ENCODE data around the gene LIN54.

The LIN54 gene

DNA sequence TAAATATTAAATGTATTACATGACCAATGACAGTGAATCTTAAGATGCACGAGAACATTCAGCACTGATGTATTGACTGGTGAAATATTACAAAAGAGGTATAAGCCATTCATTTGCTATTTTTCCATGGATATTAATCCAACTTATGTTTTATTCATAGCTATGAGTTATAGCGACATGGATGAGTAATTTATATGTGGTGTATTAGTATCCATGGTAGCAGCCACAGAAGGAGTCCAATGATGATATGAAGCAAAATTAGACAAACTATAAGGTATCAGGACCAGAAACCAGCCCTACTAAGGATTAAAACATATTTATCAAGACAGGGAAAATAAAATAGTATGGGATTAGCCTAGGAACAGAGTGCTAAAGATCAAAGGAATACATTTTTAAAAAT lies 59.4 kb downstream of the LIN54 start:
- Histone ChIP-seq H3K4me3 (ENCODE audit: low read length, poor library complexity, severe bottlenecking) (no peak overlapping the region), H3K9me3 (ENCODE audit: insufficient read depth, low read depth, low read length) (no peaks in the 10 kb centered on the region), H3K9me2 (replicated peaks; ENCODE audit: low read depth, low read length) (no peaks in the 10 kb centered on the region), H3F3A (ENCODE audit: low read depth) (no peaks in the 10 kb centered on the region), H3K27me3 (ENCODE audit: insufficient read depth, low read length, poor library complexity, severe bottlenecking) (no peaks in the 10 kb centered on the region), H3K4me2 (ENCODE audit: low read depth, low read length, poor library complexity, severe bottlenecking) (no peak overlapping the region), H3K9ac (ENCODE audit: low read depth, low read length, poor library complexity, severe bottlenecking) (no peak overlapping the region), H4K20me1 (ENCODE audit: insufficient read depth, low read length, poor library complexity, severe bottlenecking) (peaks cover 4% of the 10 kb centered on the region), H3K4me1 (ENCODE audit: insufficient read depth, low read length, poor library complexity, severe bottlenecking) (no peaks in the 10 kb centered on the region), H3K79me2 (ENCODE audit: insufficient read depth, low read length) (peaks cover 13% of the 10 kb centered on the region; the same call in 1 of the 2 replicates), H2AFZ (ENCODE audit: low read length) (no peak overlapping the region), H3K36me3 (ENCODE audit: insufficient read depth, low read length) (peaks cover 25% of the 10 kb centered on the region)
- TF ChIP-seq EZH2phosphoT487 (IDR thresholded peaks at IDR 0.05; ENCODE audit: borderline replicate concordance), result no peak
- TF ChIP-seq, protein P1, sequence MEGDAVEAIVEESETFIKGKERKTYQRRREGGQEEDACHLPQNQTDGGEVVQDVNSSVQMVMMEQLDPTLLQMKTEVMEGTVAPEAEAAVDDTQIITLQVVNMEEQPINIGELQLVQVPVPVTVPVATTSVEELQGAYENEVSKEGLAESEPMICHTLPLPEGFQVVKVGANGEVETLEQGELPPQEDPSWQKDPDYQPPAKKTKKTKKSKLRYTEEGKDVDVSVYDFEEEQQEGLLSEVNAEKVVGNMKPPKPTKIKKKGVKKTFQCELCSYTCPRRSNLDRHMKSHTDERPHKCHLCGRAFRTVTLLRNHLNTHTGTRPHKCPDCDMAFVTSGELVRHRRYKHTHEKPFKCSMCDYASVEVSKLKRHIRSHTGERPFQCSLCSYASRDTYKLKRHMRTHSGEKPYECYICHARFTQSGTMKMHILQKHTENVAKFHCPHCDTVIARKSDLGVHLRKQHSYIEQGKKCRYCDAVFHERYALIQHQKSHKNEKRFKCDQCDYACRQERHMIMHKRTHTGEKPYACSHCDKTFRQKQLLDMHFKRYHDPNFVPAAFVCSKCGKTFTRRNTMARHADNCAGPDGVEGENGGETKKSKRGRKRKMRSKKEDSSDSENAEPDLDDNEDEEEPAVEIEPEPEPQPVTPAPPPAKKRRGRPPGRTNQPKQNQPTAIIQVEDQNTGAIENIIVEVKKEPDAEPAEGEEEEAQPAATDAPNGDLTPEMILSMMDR (conservative IDR thresholded peaks at IDR 0.05; ENCODE audit: low read length), result no peak

DNA sequence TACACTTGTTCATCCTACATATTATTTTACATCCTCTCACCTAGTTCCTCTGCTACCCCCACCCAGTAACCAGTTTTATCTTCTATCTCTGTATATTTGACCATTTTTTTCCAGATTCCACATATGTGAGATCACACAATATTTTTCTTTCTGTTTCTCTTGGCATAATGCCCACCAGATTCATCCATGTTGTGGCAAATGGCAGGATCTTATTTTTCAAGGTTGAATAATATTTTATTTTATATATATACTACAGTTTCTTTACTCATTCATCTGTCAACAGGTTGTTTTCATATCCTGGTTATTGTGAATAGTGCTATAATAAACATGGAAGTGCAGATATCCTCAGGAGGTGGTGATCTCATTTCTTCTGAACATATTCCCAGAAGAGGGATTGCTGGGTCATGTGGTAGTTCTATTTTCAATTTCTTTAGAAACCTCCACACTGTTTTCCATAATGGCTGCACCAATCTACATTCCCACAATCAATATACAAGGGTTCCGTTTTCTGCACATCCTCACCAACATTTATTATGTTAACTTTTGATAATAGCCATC lies 61.9 kb downstream of the LIN54 start:
- H3K9me2 ChIP-seq (replicated peaks; ENCODE audit: low read depth, low read length), result no peaks in the 10 kb centered on the region
- no peaks in the 10 kb centered on the region for H3K9me3 ChIP-seq (ENCODE audit: insufficient read depth, low read depth, low read length)
- no peak overlapping the region for H3K9ac ChIP-seq (ENCODE audit: low read depth, low read length, poor library complexity, severe bottlenecking)
- no peaks in the 10 kb centered on the region for H3K4me1 ChIP-seq (ENCODE audit: insufficient read depth, low read length, poor library complexity, severe bottlenecking)
- TF ChIP-seq EZH2phosphoT487 (IDR thresholded peaks at IDR 0.05; ENCODE audit: borderline replicate concordance), result no peak
- peaks cover 40% of the 10 kb centered on the region for H3K36me3 ChIP-seq (ENCODE audit: insufficient read depth, low read length)
- H4K20me1 ChIP-seq (ENCODE audit: insufficient read depth, low read length, poor library complexity, severe bottlenecking), result peaks cover 4% of the 10 kb centered on the region
- H3F3A ChIP-seq (ENCODE audit: low read depth), result no peaks in the 10 kb centered on the region
- H3K4me2 ChIP-seq (ENCODE audit: low read depth, low read length, poor library complexity, severe bottlenecking), result no peak overlapping the region
- peaks cover 8% of the 10 kb centered on the region; the same call in 1 of the 2 replicates for H3K79me2 ChIP-seq (ENCODE audit: insufficient read depth, low read length)
- no peaks in the 10 kb centered on the region for H3K27me3 ChIP-seq (ENCODE audit: insufficient read depth, low read length, poor library complexity, severe bottlenecking)
- H3K4me3 ChIP-seq (ENCODE audit: low read length, poor library complexity, severe bottlenecking), result no peak overlapping the region
- no peak overlapping the region for H2AFZ ChIP-seq (ENCODE audit: low read length)

DNA sequence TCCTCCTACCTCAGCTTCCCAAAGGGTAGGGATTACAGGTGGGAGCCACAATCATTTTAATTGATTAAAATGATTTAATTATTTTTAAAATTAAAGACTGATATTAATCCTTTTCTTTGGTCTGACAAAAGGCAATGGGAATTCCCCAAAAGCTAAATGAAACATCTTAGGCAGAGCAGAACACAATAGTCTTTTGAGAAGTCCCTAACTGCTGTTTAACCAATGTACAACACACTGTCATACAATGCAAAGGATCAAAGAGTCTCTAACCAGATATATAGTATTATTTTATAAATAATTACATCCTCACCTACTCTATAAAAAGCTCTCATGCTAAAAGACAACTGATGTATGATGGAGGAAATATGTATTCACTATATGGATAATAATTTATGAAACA lies 63.1 kb downstream of the LIN54 start:
- no peaks in the 10 kb centered on the region for H3K9me2 ChIP-seq (replicated peaks; ENCODE audit: low read depth, low read length)
- no peaks in the 10 kb centered on the region for H3F3A ChIP-seq (ENCODE audit: low read depth)
- TF ChIP-seq, protein P1 (conservative IDR thresholded peaks at IDR 0.05; ENCODE audit: low read length), result no peak
- no peak for TF ChIP-seq EZH2phosphoT487 (IDR thresholded peaks at IDR 0.05; ENCODE audit: borderline replicate concordance)
- no peaks in the 10 kb centered on the region for H3K9me3 ChIP-seq (ENCODE audit: insufficient read depth, low read depth, low read length)
- H3K36me3 ChIP-seq (ENCODE audit: insufficient read depth, low read length), result peaks cover 41% of the 10 kb centered on the region
- no peak overlapping the region for H3K4me3 ChIP-seq (ENCODE audit: low read length, poor library complexity, severe bottlenecking)
- no peaks in the 10 kb centered on the region for H3K27me3 ChIP-seq (ENCODE audit: insufficient read depth, low read length, poor library complexity, severe bottlenecking)
- H3K4me1 ChIP-seq (ENCODE audit: insufficient read depth, low read length, poor library complexity, severe bottlenecking), result no peaks in the 10 kb centered on the region
- no peak overlapping the region for H2AFZ ChIP-seq (ENCODE audit: low read length)
- no peak overlapping the region for H3K4me2 ChIP-seq (ENCODE audit: low read depth, low read length, poor library complexity, severe bottlenecking)
- H3K79me2 ChIP-seq (ENCODE audit: insufficient read depth, low read length), result peaks cover 5% of the 10 kb centered on the region; the same call in 1 of the 2 replicates
- no peak overlapping the region for H3K9ac ChIP-seq (ENCODE audit: low read depth, low read length, poor library complexity, severe bottlenecking)
- H4K20me1 ChIP-seq (ENCODE audit: insufficient read depth, low read length, poor library complexity, severe bottlenecking), result peaks cover 4% of the 10 kb centered on the region

DNA sequence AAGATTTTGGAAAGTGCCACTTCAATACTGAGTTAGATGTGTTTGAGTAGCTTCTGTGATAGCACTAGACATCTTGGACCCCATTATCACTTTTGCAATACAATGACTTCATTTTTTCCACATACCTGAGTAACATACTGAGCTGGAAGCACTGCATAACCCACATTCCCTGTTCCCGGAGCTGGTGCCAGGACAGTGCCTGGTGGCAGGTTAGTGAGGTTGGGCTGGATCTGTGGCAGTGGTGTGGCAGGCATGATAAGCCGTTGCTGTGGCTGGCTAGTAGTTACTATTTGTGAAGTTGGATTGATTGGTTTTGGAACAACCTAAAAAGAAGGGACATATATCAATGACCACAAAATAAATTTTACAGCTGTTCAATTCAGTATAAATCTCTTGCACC lies 71.2 kb downstream of the LIN54 start:
- Histone ChIP-seq H3K9me2 (replicated peaks; ENCODE audit: low read depth, low read length) (no peaks in the 10 kb centered on the region), H3K27me3 (ENCODE audit: insufficient read depth, low read length, poor library complexity, severe bottlenecking) (no peaks in the 10 kb centered on the region), H3K4me2 (ENCODE audit: low read depth, low read length, poor library complexity, severe bottlenecking) (no peak overlapping the region), H3K36me3 (ENCODE audit: insufficient read depth, low read length) (peaks cover 84% of the 10 kb centered on the region), H3K79me2 (ENCODE audit: insufficient read depth, low read length) (no peaks in the 10 kb centered on the region), H3K9me3 (ENCODE audit: insufficient read depth, low read depth, low read length) (no peaks in the 10 kb centered on the region), H3K4me3 (ENCODE audit: low read length, poor library complexity, severe bottlenecking) (no peak overlapping the region), H3K4me1 (ENCODE audit: insufficient read depth, low read length, poor library complexity, severe bottlenecking) (no peaks in the 10 kb centered on the region), H3K9ac (ENCODE audit: low read depth, low read length, poor library complexity, severe bottlenecking) (no peak overlapping the region), H3F3A (ENCODE audit: low read depth) (no peaks in the 10 kb centered on the region), H4K20me1 (ENCODE audit: insufficient read depth, low read length, poor library complexity, severe bottlenecking) (no peaks in the 10 kb centered on the region), H2AFZ (ENCODE audit: low read length) (no peak overlapping the region)
- TF ChIP-seq EZH2phosphoT487 (IDR thresholded peaks at IDR 0.05; ENCODE audit: borderline replicate concordance), result no peak
- TF ChIP-seq, protein P1 (conservative IDR thresholded peaks at IDR 0.05; ENCODE audit: low read length), result no peak
